Measurements from ENCODE around the gene TMEM169.

DNA sequence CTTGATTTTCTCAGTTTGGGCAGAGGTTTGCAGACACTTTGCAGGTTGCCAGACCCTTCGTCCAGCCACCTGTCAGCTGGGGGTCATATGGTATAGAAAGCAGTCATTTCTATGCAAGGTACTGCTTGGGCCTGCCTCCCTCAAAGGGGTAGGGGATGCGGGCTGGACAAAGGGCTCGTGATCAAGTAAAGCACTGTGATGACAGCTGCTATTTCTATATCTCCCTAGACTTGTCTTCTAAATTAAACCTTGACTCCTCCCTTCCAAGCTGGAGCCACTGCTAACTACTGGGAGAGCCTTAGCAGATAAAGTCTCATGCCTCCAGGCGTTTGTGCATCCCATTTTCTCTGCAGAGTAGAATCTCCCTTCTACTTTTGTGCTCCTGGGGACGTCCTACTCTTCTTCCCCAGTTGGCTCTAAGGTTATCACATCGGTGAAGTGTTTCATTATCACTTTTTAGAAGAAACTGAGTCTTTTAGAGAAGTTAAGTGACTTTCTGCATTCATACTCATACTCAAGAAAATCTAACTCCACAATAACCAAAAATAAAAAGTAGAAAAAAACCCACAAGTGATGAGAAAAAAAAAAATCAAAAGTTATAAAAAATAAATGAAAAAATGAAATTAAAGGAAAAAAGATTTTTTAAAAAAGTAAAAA lies 26.7 kb downstream of the TMEM169 start:
- TF ChIP-seq SMC3 (IDR thresholded peaks at IDR 0.05) (no peak), HOXA7 (CRISPR knock-in tag; IDR thresholded peaks at IDR 0.05) (no peak)
- TF ChIP-seq, protein P1, sequence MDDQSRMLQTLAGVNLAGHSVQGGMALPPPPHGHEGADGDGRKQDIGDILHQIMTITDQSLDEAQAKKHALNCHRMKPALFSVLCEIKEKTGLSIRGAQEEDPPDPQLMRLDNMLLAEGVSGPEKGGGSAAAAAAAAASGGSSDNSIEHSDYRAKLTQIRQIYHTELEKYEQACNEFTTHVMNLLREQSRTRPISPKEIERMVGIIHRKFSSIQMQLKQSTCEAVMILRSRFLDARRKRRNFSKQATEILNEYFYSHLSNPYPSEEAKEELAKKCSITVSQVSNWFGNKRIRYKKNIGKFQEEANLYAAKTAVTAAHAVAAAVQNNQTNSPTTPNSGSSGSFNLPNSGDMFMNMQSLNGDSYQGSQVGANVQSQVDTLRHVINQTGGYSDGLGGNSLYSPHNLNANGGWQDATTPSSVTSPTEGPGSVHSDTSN (IDR thresholded peaks at IDR 0.05), result no peak
